ENCODE data around the gene CLCNKA.

Gene CLCNKA

GRCh38 chr1:16066245-16066644, 44.4 kb downstream of the CLCNKA start:
- DNase-seq: no peak

GRCh38 chr1:16067127-16067768, 45.4 kb downstream of the CLCNKA start:
- DNase-seq: no peak

DNA sequence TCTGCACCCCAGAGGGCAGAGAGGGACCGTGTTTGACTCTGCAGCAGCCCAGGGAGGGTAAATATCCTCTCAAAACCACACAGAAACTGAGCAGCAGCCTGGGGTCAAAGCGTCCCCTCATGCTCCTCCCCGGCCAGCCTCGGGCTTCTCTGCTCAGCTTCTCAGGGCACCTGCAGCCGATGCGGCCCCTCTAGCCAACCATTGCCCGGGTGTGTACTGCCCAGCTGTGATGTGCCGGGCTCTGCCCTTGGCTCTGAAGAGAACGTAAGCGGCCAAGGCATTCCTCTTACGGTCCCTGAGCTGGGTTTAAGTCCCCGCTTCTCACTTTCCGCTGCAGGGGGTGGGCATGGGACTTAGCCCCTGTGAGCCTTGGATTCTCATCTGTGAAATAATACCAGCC, 46.1 kb downstream of the CLCNKA start:
- DNase-seq: no peak

DNA sequence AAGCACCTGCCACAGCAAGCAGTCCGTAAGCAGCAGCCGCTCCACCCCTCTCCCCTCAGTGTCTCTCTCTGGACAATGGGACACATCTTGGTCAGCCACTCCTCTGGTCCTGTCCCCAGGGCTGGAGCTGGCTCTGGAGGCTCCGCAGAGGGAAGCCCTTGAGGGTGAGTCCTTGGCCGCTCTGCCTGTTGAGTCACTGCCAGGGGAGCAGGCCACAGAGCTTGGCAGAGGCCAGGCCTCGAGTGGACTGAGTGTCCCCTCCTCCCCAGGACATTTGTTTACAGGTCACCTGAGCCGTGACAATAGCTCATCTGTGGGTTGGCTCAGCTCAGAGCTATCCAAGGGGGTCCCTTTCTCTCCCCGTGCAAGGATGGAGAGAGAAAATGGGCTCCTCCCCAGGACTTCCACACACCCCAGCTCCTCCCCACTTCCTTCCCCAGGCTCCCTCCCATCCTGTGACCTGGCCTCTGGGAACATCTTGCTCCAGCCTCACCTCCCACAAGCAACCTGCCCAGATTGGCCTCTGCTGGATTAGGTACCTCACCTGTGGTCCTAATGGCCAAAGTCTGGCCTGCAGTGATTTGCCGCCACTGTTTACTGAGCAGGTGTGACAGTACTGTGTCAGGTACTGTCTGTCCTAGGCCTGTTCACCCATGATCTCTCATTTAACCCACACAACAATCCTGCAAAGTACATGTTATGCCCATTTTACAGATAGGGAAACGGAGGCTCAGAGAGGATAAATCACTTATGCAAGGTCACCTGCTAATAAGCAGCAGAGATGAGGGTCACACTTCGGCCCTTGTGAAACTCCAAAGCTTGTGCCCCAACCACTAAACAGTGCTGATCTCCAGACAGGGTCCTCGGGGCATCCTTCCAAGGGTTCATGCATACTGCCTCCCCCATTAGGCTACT, 46.8 kb downstream of the CLCNKA start:
- DNase-seq: no peak

DNA sequence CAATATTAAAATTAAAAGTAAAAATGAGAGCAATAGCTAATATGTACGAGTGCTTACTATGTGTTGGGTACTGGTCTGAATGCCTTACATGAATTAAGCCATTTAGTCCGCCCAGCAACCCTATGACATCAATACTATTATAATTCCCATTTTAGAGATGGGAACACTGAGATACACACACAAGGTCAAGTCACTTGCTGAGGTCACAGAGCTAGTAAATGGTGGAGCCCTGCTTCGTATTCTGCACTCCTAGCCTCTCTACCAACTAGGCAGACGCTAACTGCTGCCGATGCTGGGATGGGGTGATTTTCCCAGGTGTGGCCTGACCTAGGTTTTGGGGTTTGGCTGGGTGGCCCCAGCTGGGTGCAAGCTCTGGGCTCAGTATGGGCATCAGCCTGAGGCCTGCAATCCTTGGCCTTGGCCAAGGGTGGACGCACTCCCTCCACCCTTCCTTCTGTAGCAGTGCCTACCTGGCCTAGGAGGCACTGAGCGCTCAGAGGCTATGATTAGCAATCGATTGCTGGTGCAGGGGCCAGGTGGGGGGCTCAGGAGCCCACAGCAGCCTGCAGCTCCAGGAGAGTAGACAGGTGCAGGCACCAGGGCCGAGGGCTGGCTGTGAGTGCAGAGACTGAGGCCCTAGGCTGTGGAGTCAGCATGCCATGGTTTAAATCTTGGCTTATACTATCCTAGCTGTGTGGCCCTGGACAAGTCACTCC, 49.0 kb downstream of the CLCNKA start:
- DNase-seq: no peak

GRCh38 chr1:16071614-16072013, 49.8 kb downstream of the CLCNKA start:
- DNase-seq: no peak

DNA sequence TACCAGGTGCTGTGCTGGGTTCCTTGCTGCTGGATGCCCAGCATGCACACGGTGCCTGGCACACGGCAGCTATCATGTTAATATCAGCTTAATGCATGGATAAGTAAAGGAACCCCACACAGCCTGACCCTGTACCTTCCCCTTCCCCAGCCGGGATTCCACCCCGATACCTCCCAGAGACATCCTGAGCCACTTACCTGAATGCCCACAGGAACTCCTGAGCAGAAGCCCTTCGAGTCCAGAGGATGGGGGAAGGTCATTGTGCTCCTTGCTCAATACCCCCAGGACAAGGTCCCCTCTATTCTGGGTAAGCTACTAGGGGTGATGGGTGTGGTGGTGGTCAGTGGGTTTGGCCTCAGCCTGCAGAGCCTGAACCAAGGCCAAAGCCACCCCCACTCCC, 50.3 kb downstream of the CLCNKA start:
- no peak for DNase-seq

DNA sequence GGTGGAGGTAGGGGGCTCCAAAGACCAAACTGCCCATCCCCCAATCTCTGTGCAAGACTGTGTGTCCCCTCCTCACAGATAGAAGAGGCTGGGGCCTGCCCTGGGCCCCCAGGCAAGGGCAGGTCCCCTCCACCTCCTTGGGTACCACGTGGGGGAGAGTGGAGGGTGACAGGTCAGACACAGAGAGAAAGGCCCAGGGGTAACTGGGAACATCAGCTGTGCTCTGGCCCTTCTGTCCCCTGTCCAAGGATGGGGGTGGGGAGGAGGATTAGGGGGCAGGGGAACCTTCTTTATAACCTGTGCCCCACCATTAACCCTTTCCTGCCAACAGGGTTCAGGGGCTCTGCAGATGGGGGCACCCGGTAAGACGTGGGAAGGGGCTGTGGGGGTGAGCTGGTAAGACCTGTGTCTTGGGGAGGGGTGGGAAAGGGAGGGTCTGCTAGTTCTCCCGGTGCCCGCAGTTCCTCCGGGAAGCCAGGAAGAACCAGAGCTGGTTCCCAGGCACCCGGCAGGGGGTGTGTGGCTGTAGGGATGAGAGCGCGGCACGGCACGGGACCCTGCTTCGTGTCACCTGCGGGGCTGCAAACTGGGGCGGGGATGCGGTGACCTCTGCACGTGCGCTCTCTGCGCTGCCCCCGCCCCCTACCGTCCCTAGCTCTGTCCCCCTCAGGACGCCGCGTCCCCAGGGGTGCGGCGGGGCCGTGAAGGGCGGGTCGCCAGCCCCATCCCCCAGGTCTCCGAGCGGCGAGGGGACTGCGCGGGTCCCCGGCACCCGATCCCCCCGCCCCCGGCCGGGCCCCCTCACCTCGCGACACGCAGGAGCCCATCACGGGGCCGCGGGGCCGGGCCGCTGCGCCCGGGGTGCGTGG, 51.0 kb downstream of the CLCNKA start:
- DNase-seq: no peak

DNA sequence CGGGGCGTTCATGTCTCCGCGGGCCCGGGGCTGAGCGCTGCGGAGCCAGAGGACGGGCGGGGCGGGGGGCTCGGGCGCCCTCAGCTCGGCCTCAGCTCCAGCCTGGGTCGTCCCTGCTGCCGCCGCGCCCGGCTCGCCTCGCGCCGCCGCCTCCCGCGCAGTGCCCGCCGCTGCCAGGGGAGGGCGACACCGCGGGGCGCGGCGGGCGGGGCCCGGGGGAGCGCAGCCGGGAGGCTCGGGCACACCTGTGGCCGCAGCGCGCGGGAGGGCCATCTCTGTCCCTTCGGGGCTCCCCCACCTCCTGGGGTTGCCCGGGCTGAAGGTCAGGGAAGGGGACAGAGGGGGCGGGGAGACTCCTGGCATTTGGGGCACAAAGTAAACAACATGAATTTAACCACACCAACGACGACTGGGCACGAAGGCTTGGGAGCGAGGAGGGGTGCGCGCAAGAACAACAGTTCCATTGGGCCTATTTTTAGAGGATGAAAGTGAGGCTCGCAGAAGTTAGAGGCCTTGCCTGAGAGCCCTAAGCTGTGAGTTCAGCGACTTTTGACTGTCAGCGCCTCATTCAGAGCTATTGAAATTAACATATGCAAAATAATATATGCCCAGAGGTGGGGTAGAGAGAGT, 51.8 kb downstream of the CLCNKA start, which contains the start of gene FAM131C:
Gene FAM131C (minus strand): TSS at position 162 of the 630 bp plus-strand sequence. CDS start 209 bp downstream, outside the sequence.
- DNase-seq: peak; percentile 81

- DNase-seq: no peak
Measured at GRCh38 chr1:16074217-16074616, 52.4 kb downstream of the CLCNKA start.

DNA sequence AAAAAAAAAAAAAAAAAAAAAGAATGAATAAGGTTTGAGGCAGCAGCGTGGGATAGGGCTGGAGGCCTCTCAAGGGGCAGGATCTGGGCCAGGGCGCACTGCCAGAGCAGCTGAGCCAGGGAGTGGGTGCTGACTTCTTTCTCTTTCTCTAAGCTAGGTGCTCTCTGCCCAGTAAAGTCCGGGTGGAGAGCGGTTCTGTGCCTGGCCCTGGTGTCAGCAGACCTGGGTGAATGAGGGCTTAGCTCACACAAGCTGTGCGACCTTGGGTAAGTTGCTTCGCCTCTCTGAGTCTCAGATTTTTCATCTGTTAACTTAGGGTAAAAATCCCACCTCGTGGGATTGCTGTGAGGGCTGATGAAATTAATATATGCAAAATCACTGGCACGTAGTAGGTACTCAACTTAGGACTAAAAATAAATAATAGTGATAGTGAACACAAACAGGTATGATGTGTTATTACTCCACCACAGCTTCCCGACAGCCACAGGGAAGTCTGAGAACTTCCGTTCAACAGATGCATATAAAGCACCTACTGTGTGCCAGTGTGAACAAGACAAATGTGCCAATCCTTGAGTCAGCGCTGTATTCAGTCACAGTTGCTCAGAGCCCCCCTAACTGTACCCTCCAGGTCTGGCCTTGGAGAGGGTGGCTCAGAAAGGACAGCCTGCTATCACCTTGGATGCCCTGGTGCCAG, 53.6 kb downstream of the CLCNKA start:
- DNase-seq: no peak

DNA sequence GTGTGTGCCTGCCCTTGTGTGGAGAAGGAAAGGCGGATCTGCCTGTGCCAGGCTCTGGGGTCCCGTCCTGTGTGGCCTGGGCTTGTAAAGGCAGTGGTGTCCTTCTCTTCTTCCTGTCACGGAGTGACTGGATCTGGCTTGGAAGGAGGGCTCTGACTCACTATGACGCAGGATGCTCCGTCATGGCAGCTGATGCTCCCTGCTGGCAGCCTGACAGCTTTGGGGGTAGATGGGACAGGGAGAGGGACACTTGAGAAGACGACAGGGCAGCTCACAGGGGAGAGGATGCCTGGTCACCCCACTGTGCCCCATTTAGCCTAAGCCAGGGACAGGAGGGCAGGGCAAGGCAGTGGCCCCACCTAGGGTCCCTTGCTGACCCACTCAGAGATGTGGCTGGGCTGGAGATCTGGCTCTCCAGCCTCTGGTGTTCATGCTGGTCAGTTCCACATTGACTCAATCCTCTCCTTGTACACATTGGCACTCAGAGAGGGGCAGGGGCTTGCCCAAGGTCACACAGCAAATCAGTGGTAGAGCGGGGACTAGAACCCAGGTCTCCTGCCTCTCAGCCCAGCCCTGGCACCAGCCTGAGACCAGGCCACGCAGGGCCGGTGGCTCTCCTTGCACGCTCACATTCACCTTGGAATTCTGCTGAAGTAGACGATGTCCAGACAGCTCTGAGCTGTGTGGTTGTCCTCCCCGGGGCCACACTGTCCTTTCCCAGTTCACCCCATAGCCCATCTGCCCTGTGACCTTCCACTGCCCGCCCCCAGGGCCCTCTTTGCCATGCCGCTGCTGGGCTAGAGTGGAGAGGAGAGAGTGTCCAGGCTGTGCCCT, 54.4 kb downstream of the CLCNKA start:
- no peak for DNase-seq

DNA sequence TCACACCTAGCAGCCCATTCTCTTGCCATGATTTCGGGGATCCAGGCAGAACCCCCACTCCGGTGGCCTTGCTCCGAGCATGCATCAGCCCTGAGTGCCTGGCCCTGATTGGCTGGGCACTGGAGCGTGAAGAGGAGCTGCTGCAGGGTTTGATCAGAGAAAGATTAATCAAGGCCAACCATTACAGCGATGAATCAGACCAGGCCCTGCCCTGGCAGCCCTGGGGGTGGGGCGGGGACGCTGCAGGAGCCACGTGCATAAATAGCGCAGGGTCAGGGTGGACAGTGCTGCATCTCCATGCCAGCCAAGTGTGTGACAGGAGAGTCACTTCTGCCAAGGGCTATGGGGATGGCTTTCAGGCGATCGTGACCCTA, 55.0 kb downstream of the CLCNKA start:
- DNase-seq: no peak

- DNase-seq: no peak
Measured at GRCh38 chr1:16077406-16078245, 55.8 kb downstream of the CLCNKA start.

- DNase-seq: peak; percentile 84
Measured at GRCh38 chr1:16078925-16079656, 57.3 kb downstream of the CLCNKA start.

DNA sequence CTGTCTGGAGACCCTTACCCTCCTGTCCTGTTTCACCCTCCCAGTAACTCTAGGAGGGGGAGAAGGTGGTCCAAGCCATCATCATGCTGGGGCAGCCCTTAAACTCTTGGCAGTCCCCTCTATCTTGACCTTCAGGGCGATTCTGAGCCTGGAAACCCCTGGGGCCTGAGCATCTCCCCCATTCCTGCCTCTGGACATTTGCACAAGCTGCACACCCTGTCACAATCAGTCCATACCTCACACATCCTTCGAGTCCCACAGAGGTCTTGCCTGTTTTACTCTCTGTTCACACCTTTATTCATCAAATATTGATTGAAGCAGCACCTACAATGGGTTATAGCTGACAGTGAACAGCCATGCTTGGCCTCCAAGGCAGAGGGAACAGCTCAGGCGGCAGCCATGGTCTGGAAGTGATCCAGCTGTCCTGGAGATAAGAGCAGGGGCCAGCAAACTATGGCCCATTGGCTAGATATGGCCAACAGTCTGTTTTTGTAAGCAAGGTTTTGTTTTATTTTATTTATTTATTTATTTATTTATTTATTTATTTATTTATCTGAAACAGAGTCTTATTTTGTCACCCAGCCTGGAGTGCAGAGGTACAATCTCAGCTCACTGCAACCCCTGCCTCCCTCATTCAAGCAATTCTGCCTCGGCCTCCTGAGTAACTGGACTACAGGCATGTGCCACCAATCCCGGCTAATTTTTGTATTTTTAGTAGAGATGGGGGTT, 58.8 kb downstream of the CLCNKA start:
- DNase-seq: no peak

DNA sequence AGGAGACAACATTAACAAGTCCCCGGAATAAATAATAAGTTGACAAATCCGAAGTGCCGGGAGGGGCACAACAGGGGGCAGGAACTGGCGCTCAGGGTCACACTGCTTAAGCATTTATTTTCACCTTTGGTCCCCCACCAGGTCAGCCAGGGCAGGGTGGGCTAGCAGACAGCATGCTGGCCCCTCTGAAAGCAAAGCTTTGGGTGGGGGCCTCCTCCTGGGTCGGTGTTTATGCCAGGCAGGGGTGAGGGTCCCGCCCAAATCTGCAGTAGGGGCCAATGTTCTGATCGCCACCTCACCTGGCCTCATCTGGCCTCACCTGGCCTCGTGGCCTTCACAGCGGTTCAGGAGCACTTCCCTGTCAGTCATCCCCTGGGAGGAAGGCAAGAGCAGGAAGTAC, 59.8 kb downstream of the CLCNKA start:
- DNase-seq: no peak

Measured in activated CD8-positive, alpha-beta memory T cell treated with anti-CD3 and anti-CD28 coated beads, Interleukin-2, amount 50 U/mL, for 48 hours (primary cell).